ENCODE data around the gene ZXDC.

The ZXDC gene

GRCh38 chr3:126419886-126420786 lies 55.6 kb downstream of the ZXDC start:
- no peak overlapping the region for H3K4me3 ChIP-seq (ENCODE audit: low read depth, low read length)
- TF ChIP-seq CTCF (IDR thresholded peaks at IDR 0.05; ENCODE audit: borderline replicate concordance, insufficient read depth, low read depth, low read length): no peak

GRCh38 chr3:126419151-126419703 lies 56.5 kb downstream of the ZXDC start:
- no peak overlapping the region for H3K4me3 ChIP-seq (ENCODE audit: low read depth, low read length)

GRCh38 chr3:126418661-126419131 lies 57.0 kb downstream of the ZXDC start:
- TF ChIP-seq CTCF (IDR thresholded peaks at IDR 0.05; ENCODE audit: borderline replicate concordance, insufficient read depth, low read depth, low read length): no peak

More at GRCh38 chr3:126419151-126419703, 56.5 kb downstream of the ZXDC start:
- TF ChIP-seq CTCF (IDR thresholded peaks at IDR 0.05; ENCODE audit: borderline replicate concordance, insufficient read depth, low read depth, low read length): no peak

GRCh38 chr3:126417981-126418530 lies 57.6 kb downstream of the ZXDC start:
- no peak overlapping the region for H3K4me3 ChIP-seq (ENCODE audit: low read depth, low read length)
- no peak for TF ChIP-seq CTCF (IDR thresholded peaks at IDR 0.05; ENCODE audit: borderline replicate concordance, insufficient read depth, low read depth, low read length)

More at GRCh38 chr3:126418661-126419131, 57.0 kb downstream of the ZXDC start:
- H3K4me3 ChIP-seq (ENCODE audit: low read depth, low read length): no peak overlapping the region

- no peak overlapping the region for H3K4me3 ChIP-seq (ENCODE audit: low read depth, low read length)
- no peak for TF ChIP-seq CTCF (IDR thresholded peaks at IDR 0.05; ENCODE audit: borderline replicate concordance, insufficient read depth, low read depth, low read length)
Observed at GRCh38 chr3:126417515-126417914, 58.2 kb downstream of the ZXDC start.

GRCh38 chr3:126416943-126417342 lies 58.7 kb downstream of the ZXDC start:
- TF ChIP-seq CTCF (IDR thresholded peaks at IDR 0.05; ENCODE audit: borderline replicate concordance, insufficient read depth, low read depth, low read length): no peak
- no peak overlapping the region for H3K4me3 ChIP-seq (ENCODE audit: low read depth, low read length)

Measured in GM12875 (cell line).